Epidermal melanocyte (primary cell): Measurements from ENCODE around the gene FAHD1.
"Not testable (repeated sequence)": the region's sequence is repeated elsewhere in the genome, so short reads cannot be mapped to it uniquely, and the experiment has no call there.

Experiments used
- DNase-seq: peaks from one replicate; pipeline ENCODE4 v3.0.0; 2011; ENCODE audit warnings: low spot score; ENCODE audit not compliant: insufficient read length

FAHD1 gene

DNA sequence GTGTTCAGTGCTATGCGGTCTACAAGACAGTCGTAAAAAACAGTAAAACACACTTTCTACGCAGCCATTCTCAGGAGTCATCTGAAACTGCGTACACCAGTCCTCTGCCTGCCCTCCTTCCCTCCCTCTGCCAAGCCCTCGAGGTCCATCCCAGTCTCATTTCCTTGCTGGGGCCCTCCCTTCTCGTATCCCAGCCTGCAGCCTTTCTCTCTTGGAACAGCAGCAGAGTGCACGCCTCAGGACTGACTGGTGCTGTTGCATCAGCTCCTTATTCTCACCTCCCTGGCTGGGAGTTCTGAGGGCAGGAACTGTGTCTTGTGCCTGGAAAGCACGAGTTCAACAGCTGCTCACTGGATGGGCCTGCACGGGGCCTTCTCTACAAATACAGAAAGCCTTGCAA lies 12.5 kb downstream of the FAHD1 start:
- DNase-seq: peak; percentile 80

DNA sequence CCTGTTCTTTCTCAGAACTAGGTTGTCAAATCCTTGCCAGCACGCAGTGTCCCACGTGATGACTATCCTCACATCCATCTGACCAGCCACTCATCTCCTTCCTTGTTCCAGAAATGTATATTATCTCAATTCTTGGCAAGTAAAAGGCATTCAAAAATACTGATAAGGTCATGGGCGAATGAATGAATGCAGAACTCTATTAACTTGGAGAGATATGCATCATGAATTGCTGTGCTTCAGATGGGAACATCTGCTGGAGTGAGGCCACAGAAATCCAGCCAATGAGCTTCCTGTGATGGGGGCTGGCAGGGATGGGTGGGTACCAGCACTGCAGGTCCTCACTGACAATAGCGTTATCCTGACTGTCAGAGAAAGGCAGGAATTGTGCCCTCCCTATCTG lies 19.0 kb downstream of the FAHD1 start:
- DNase-seq: no peak

GRCh38 chr16:1846416-1846815 lies 19.4 kb downstream of the FAHD1 start:
- no peak for DNase-seq

DNA sequence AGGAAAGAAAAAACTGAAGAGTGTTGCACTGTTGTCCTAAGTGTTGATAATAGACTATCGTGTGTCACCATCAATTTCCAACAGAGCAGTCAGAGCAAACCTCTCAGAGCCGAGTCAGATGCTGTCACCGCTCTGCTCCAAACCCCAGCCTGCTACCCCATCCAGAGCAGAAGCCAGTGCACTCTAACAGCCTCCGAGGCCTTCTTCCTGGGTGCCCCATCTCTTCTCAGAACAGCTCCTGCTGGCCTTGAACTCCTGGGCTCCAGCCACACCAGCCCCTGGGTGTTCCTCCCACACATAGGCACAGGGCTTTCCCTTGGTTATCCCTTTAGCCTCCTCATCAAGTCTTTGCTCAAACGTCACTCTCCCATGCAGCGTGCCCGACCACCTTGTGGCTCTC lies 24.0 kb downstream of the FAHD1 start:
- no peak for DNase-seq

DNA sequence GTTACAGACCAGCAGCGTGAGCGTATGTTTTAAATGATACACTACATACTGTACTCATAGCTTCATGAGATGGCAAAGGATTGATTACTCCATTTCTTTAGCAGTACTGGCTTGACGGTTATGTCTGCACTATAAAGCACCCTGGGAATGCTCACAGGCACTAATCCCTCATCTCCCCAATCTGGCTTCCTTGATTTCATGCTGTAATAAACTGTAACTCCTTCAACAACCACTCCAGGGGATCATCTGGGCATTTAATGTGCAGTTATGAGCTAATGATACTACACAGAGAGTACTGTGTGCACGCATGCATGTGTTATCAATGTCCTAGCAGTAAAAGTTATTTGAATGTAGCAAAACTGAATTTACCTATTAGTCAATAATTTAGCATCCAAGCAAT lies 24.8 kb downstream of the FAHD1 start:
- no peak for DNase-seq

GRCh38 chr16:1857433-1858097 lies 30.6 kb downstream of the FAHD1 start:
- DNase-seq: no peak

DNA sequence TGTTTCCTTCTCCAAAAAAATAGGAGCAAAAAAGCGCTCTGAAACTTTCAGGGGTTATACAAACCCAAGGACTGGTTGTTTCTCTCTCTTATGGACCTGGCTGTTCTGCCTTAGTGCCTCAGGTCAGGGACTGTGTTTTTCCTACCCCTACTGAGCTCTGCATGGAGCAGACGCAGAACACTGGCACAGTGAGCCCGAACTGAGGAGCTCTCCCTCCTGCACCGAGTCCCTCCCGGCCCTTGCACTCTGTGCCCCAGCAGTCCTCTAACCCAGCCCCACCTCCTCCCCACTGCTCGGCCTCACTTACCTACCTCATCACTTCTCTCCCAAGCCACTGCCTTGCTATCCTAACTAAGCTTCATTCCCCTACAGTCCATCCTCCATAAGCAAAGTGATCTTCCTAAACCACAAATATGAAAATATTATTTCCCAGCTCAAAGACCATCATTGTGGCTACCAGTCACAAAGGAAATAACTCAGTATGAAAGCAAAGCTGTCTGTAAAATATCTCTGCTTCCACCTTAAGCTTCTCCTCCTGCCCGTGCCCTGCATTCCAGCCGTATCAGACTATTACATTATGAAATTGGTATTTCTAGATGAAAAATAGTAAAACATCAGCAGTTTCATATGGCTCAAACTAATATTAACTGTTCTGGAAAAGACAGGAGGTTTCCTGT lies 31.3 kb downstream of the FAHD1 start:
- no peak for DNase-seq

DNA sequence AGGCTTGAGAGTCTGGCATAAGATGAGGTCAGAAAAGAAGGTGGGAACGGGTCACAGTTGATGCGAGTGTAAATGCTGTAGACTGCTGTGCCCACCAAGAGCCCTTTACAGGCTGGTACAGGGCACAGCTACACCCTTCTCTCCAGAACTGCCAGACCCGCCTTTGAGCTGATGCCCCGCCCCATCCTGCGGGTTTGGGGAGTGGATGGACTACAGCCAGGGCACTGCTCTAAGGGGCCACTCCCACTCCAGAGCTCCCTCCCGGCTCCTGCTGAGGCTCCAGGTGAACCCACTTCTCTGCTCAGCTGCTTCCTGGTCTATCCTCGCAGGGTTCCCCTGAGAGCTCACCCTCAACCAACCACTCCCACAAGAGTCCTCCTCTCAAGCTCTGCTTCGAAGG lies 32.6 kb downstream of the FAHD1 start:
- DNase-seq: no peak

DNA sequence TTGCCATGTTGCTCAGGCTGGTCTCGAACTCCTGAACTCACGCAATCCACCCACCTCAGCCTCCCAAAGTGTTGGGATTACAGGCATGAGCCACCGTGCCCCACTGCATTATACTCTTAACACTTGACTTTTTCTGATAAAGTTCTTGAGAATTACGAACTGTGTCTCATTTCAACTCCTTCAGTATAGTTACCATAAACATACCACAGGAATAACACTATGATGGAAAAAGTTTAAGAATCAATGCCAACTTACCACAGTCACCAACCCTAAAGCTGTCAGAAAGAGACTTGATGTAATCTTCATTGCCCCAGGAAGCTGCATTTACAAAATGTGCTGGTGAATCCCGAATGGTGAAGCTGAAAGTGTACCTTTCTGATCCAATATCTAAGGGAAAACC lies 34.7 kb downstream of the FAHD1 start:
- DNase-seq: no peak

DNA sequence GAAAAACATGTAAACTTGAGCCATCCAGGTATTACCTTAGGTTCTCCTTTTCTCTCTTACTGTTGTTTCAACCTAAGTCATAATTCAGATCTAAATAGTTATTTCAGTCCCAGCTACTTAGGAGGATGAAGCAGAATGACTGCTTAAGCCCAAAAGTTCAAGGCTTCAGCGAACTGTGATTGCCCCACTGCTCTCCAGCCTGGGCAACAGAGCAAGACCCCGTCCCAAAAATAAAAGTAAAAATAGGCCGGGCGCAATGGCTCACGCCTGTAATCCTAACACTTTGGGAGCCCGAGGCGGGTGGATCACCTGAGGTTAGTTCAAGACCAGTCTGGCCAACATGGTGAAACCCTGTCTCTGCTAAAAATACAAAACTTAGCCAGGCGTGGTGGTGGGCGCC lies 35.4 kb downstream of the FAHD1 start:
- DNase-seq: no peak

- no peak for DNase-seq
These were observed 36.9 kb downstream of the FAHD1 start for GRCh38 chr16:1863681-1864460.

GRCh38 chr16:1865902-1866690 lies 39.1 kb downstream of the FAHD1 start:
- no peak for DNase-seq

DNA sequence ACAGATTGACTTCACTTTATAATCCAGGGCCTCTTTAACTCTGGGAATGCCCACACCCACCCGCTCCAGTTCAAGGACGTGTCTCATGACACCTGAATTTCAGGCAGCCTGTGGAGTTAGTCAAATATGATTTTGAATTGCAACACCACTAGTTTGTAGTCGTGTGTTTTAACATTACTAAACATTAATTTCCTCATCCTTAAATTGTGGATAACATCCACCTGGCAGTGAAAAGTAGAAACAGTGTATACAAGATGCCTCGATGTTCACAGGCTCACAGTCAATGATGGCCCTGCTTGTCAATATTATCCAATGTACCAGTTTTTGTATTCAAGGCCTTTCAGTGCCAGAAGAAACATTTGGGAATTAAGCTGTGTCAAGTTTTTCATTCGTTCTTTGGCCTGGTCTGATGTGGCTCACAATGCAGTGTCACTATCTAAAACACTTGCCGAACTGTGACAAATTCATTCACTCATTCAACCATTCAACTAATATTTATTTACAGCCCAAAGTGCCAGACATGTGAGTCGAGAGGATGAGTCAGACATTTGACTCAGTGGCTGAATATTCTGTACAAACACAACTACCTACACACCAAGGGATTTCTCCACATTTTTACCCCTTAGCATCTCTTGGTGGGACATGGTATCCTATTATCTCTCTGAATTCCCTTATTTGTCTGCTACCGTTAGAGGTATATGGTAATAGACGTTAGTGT lies 43.5 kb downstream of the FAHD1 start:
- no peak for DNase-seq

- no peak for DNase-seq
These were observed 45.1 kb downstream of the FAHD1 start, which contains the start of gene MEIOB for GRCh38 chr16:1871974-1872635. Gene MEIOB (minus strand): TSS chr16:1872164. CDS start chr16:1868175, 3,989 bp downstream.

GRCh38 chr16:1874854-1875253 lies 47.8 kb downstream of the FAHD1 start:
- no peak for DNase-seq

GRCh38 chr16:1876066-1876465 lies 49.1 kb downstream of the FAHD1 start:
- not testable (repeated sequence) for DNase-seq

DNA sequence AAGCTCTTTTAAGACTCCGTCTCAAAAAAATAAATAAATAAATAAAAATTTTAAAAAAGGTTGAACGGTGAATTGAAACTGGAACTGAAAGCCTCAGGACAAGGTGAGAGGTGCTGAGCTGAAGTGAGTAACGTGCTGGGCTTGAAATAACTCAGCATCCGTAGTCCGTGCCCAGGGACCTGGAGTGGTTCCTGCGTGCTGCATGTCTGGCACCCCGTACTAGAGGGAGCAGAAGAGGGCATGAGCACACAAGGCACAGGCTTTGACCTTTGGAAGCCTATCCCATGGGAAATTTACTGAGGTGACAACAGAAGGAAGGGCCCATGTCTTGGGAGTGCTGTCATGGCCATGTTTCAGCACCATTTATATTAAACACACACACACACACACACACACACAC lies 49.5 kb downstream of the FAHD1 start:
- DNase-seq: no peak

DNA sequence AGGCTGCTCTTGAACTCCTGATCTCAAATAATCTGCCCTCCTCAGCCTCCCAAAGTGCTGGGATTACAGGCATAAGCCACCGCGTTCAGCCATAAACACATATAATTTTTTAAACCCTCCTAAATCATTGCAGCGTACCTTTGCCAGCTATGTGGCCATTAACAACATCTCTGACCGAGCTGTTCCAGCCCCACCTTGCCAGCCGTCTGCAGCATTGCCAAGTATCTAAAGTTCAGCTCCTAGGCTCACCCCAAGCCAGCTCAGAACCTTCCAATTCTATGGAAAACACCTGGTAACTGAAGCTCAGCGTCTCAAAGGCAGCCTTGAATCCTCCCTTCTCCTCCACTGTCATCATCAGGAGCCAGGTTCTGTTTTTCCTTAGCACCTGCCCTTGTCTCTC lies 50.1 kb downstream of the FAHD1 start:
- no peak for DNase-seq

DNA sequence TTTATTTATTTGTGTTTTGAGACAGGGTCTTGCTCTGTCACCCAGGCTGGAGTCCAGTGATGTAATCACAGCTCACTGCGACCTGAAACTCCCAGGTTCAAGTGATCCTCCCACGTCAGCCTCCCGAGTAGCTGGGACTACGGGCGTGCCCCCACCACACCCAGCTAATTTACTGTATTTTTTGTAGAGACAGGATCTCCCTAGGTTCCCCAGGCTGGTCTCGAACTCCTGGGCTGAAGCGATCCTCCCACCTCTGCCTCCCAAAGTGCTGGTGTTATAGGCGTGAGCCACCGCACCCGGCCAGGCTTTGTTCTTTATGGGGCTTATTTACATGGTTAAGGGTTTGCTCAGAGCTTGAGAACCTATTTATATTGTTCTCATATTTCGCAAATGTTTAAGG lies 50.8 kb downstream of the FAHD1 start:
- no peak for DNase-seq

GRCh38 chr16:1878256-1878655 lies 51.2 kb downstream of the FAHD1 start:
- no peak for DNase-seq
